Measurements from ENCODE around the gene RADIL.
"Not testable (repeated sequence)": the region's sequence is repeated elsewhere in the genome, so short reads cannot be mapped to it uniquely, and the experiment has no call there.

Gene RADIL, protein sequence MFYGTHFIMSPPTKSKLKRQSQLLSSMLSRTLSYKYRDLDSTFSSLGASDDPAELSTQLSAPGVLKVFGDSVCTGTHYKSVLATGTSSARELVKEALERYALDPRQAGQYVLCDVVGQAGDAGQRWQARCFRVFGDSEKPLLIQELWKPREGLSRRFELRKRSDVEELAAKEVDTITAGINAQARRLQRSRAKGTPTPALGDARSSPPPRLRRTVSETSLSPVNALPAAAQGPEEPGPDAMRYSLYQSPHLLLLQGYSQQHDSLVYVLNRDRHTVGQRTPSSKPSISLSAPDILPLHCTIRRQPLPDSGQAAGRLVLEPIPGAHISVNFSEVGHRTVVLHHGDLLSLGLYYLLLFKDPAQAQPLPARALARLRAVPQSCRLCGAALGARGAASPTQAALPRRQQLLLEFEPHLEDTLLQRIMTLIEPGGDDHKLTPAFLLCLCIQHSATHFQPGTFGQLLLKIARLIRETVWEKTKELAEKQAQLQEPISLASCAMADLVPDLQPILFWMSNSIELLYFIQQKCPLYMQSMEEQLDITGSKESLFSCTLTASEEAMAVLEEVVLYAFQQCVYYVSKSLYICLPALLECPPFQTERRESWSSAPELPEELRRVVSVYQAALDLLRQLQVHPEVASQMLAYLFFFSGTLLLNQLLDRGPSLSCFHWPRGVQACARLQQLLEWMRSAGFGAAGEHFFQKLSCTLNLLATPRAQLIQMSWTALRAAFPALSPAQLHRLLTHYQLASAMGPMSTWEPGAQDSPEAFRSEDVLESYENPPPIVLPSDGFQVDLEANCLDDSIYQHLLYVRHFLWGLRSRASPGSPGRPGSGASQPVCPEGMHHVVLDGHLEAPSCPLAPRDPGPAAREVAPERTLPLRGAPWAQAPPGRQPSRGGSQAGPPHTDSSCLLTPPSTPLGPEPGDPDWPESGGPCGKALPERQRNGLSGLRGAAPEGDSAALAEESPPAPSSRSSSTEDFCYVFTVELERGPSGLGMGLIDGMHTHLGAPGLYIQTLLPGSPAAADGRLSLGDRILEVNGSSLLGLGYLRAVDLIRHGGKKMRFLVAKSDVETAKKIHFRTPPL

GRCh38 chr7:4883372-4884144 is at the start of gene RADIL:
Gene RADIL, minus strand, starts transcription at chr7:4883716. Its CDS starts 5,577 bp downstream, at chr7:4878139.
- DNase-seq: peak; percentile 87

DNA sequence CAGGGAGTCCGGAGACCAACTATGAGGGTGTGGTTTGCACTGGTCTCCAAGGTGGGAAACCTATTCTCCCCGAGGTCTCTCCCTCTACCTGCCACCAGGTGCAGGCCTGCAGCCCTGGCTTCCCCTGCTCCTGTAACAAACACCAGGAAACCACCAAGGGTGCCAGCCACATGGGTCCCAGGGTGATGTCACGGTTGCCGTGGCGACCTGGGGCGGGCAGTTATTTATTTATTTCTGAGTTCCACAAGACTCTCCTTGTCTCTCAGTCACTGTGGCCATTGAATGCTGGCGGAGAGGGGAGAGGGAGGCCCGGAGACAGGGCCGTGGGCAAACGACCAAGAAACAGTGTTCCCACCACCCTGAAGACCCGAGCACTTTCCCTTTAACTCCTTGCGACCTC is 48.4 kb upstream of the RADIL start:
- no peak for DNase-seq

DNA sequence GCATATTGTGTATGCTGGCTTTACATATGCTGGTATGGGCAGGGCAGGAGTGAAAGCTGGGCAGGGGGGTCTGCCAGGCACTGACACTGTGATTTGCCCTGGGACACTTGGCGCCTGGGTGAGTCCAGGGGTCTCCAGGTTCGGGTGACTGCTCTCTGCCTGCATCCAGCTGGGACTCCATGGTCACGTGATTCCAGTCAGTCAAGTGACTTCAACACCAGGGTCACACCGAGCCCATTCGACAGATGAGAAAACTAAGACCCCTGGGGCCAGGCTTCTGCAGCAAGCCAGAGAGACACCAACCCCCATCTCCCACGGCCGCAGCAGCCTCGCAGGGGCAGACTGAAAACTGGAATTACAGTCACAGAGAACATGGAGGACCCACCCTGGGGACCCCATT is 45.5 kb upstream of the RADIL start:
- no peak for DNase-seq

GRCh38 chr7:4928445-4928844 is 44.9 kb upstream of the RADIL start:
- DNase-seq: no peak

GRCh38 chr7:4919969-4920766 is 36.7 kb upstream of the RADIL start:
- no peak for DNase-seq

DNA sequence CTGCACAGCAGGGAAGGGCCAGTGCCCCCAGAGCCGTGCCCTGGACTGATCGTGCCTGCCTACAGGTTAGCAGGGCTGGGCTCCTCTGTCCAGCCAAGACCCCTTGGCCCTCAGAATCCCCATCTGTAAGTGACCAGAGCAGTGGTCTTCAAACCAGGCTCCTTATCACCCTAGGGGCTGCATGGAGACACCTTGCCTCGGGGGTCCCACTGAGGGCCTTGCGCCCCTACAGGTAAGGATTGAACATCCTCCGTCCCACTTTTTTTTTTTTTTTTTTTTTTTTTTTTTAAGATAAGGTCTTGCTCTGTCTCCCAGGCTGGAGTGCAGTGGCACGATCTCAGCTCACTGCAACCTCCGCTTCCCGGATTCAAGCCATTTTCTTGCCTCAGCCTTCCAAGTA is 32.6 kb upstream of the RADIL start:
- no peak for DNase-seq

GRCh38 chr7:4911111-4911828 is 27.8 kb upstream of the RADIL start:
- no peak for DNase-seq

- no peak for DNase-seq
Observed at GRCh38 chr7:4906682-4907081, 23.2 kb upstream of the RADIL start.

DNA sequence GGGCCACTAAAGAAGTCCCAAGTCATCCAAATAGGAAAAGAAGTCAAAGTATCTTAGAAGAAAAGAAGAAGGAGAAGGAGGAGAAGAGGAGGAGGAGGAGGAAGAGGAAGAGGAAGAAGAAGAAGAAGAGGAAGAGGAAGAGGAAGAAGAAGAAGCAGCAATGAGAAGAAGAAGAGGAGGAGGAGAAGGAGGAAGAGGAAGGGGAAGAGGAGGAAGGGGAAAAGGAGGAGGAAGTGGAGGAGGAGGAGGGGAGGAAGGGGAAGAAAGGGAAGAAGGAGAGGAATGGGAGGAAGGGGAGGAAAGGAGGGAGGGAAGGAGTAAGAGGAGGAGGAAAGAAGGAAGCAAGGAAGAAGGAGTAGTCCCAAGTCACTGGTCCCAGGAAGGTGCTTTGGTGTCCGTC is 21.7 kb upstream of the RADIL start:
- DNase-seq: no peak

GRCh38 chr7:4904346-4904745 is 20.8 kb upstream of the RADIL start:
- DNase-seq: no peak

DNA sequence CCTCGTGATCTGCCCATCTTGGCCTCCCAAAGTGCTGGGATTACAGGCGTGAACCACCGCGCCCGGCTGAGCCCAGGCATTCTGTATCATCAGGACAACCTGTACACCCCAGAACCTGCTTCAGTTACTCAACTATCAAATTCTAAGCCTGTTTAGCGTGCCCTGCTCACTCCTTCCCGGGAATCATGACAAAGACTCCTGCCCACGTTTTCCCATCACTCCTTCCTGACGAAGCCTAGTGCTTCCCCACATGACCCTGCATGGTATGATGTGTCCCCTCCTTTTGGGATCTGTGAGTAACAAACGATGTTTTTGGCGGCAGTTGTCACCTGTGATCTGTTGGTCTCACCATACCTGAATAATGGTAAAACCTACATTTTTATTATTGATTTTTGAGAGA is 12.2 kb upstream of the RADIL start:
- no peak for DNase-seq

GRCh38 chr7:4894482-4894881 is 11.0 kb upstream of the RADIL start:
- DNase-seq: no peak

- DNase-seq: no peak
Observed at GRCh38 chr7:4893929-4894475, 10.5 kb upstream of the RADIL start.

DNA sequence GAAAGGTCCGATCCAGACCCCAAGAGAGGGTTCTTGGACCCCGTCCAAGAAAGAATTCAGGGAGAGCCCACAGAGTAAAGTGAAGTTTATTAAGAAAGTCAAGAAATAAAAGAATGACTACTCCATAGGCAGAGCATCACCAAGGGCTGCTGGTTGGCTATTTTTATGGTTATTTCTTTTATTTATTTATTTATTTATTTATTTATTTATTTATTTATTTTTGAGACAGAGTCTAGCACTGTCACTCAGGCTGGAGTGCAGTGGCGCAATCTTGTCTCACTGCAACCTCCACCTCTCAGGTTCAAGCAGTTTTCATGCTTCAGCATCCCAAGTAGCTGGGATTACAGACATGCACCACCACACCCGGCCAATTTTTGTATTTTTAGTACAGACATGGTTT is 9.7 kb upstream of the RADIL start:
- DNase-seq: not testable (repeated sequence)

DNA sequence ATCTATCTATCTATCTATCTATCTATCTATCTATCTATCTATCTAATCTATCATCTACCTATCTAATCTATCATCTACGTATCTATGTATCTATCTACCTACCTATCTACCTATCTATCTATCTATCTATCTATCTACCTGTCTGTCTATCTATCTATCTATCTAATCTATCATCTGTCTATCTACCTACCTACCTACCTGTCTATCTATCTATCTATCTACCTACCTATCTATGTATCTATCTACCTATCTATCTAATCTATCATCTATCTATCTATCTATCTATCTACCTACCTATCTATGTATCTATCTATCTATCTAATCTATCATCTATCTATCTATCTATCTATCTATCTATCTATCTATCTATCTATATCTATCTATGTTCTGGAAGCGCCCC is 8.0 kb upstream of the RADIL start:
- not testable (repeated sequence) for DNase-seq

GRCh38 chr7:4889682-4890081 is 6.2 kb upstream of the RADIL start:
- no peak for DNase-seq

GRCh38 chr7:4888161-4888560 is 4.6 kb upstream of the RADIL start:
- no peak for DNase-seq

- DNase-seq: no peak
Observed at GRCh38 chr7:4886671-4887070, 3.2 kb upstream of the RADIL start.

DNA sequence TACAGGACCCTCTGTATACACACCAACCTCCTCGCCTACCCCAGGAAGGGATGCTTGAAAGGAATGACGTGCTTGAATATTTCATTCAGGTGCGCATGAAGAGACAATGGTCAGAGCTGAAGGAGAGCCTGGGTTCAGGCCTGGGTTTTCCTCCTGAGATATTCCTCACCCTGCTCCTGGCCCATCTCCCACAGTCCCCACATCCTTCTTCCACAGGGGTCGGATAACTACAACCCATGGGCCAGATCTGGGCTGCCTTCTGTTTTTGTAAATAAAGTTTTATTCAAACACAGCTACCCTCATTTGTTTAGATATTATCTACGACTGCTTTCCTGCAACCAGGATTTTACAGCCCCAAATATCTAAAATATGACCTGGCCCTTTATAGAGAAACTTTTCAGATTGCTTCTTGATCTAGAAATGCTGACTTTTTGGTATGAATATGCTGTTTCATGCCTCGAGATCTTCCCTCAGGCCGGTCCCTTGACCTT is 1.8 kb upstream of the RADIL start:
- no peak for DNase-seq

- DNase-seq: no peak
Observed at GRCh38 chr7:4884164-4884563, 648 bp upstream of the RADIL start.

- no peak for DNase-seq
Observed at GRCh38 chr7:4883033-4883371, 514 bp downstream of the RADIL start.
